NCI-H526 (cell line): Measurements from ENCODE around the gene ADIPOR2.

ENCODE experiments used
- DNase-seq, 2 experiments: peaks; one replicate each; lab custom pipeline; 2025; lab: John Stamatoyannopoulos, UW

The ADIPOR2 gene, protein sequence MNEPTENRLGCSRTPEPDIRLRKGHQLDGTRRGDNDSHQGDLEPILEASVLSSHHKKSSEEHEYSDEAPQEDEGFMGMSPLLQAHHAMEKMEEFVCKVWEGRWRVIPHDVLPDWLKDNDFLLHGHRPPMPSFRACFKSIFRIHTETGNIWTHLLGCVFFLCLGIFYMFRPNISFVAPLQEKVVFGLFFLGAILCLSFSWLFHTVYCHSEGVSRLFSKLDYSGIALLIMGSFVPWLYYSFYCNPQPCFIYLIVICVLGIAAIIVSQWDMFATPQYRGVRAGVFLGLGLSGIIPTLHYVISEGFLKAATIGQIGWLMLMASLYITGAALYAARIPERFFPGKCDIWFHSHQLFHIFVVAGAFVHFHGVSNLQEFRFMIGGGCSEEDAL

DNA sequence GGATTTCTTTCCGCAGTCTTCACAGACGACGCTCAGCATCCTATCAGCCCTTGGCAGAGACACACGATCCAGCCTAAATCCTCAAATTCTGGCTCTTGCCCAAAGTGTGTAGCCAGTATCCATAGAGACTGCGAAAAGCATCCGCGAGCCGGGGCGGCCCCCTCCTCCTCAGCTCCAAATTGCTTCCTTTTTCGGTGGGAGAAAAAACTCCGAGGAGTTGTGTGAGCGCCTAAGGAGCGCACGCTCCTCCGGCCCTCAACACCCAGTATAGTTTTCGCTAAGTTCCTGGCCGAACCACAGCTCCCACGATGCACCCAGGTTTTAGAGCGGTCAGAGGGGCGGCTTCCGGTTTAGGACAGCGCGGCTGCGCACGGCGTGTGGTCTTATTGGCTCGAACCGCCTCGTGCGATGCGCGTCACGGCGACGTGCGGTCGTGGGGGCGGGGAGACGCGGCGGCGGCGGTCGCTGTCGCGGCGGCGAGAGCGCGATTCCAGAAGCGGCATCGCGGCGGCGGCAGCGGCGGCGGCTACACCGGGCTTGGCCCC is at the start of gene ADIPOR2:
TSS of gene ADIPOR2 (plus strand) at position 493 of the 545 bp plus-strand sequence. CDS start 63,274 bp downstream, outside the sequence.
- peak; percentile 94 to 99 for DNase-seq

DNA sequence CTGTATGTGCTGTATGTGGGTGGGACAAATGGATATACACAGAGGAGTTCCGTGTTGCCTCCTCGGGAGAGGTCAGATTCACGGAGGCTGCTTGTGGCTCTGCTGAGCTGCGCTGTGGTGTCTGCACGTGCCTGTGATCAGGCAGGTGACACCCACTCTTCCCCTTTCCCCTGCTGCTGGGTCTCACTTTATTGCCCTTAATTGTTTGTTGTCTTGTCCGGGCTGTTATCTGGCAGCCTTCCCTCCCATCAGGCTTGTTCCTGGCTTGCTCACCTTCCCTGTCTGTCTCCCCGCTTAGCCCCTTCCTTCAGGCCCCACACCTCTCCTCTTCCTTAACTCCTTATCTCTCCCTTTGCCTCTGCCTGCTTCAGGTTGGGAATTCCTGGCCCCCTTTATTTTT is 48.4 kb upstream of the ADIPOR2 start:
- DNase-seq, result no peak

GRCh38 chr12:1643043-1643442 is 47.8 kb upstream of the ADIPOR2 start:
- no peak for DNase-seq

DNA sequence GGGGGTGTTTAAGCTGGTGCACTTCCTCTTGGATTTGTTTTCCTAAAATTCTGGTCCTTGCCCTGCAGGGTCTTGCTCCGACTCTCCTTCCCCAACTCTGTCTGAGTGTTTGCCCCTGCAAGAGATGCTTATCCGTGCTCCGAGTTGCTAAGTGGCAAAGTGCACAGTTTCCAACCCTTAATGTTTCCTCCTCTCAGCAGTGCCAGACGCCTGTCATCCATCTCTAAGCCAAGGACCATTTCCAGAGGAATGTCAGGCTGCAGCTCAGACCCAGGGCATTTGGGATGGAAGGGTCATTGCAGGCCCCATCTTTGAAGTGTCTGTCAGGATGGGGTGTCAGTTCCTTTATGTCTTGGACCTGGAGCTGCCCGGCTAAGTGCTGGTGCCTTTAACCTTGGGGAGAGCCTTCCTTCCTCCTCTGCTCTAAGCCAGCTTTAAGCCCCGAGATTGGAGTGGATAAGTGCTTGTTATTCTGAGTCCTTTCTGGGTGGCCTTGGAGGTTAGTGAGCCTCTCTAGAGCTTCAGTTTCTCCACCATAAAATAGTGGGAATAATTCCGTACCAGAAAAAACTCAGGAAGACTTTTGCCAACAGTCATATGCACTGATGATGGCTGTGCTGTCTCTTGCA is 46.9 kb upstream of the ADIPOR2 start:
- DNase-seq, result no peak

DNA sequence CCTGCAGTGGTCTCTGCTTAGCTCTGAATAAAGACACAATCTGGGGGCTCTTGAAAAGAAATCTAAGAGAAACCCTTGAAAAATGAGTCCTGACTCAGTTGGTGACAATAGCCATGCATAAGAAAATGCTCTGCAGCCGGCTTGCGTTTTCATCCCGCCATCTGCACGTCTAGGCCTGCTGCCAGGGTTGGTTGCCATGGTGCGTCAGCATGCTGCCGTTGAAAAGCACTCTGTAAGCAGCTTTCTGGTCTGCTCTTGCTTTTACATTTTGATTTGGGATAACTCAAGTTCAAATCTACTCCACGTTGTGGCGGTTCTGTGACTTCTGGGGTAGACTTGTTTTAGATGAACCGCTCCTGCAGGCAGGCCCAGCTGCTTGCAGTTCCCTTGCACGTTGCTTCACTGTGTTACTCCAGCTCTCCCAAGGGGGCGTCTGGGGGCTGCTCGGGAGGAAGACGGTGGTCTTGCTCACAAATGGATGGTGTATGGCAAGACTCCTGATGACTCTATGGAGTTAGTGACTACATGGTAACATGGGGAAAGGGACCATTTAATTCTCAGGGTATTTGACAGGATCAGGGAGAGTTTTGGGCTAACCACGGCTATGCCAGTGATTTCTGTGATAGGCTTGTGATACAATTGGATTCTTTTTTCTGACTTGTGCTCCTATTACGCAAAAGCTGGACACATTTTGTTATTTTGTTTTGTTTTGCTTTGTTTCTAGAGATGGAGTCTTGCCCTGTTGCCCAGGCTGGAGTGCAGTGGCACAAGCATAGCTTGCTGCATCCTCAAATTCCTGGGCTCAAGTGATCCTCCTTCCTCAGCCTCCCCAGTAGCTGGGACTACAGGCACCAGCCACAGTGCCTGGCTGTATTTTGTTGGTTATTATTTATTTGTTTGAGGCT is 46.1 kb upstream of the ADIPOR2 start:
- peak in 1 of 2 experiments; percentile 69 for DNase-seq

GRCh38 chr12:1645819-1646218 is 45.1 kb upstream of the ADIPOR2 start:
- DNase-seq, result no peak

- DNase-seq, result no peak
Measured at GRCh38 chr12:1646569-1647284, 44.1 kb upstream of the ADIPOR2 start.

DNA sequence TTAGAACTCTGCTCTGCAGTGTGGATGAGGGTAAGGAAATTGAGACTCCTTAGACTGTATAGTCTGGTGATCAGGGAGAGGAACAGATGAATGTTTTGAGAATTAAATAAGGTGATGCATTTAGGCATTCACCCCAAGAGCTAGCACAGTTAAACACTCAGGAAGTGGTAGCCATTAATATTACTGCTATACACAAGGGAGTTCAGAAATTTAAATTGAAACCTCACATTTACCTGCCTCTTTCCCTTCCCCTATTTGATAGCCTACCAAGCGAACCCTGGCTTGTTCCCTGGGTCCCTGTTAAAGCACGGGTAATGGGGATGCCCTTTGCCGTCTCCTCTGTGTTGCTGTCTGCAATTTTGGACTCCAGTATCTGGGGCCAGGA is 43.6 kb upstream of the ADIPOR2 start:
- no peak for DNase-seq

DNA sequence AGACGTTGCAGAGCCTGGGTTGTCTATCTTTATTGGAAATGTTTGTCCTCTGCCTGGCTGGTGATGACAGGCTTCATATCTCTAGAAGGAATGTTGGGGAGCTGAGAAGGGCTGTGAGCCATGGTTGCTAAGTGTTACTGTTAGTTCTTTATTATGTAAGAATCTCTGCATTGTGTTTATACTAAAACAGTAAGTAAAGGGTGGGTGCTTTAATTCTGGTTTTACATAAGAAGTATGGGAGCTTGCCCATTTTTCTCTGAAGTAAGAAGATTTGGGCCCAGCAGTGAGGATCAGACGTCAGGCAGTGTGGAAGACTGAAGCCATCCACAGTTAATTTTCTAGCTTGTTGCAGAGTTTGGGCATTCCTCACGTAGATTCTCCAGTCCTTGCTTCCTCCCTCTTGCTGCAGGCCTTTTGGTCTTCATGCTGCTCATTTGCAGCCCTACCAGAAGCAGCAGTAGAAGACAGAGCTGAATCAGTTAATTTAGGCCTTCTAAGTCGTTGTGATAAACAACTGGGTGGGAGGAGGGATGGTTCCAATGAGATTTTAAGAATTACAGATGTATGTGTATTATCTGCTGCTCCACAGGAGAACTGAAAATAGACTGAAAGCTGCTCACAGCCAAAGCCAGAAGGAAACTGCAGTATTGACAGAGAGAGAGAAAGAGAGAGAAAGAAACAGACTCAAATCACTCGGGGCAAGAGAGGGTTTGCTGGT is 40.5 kb upstream of the ADIPOR2 start:
- no peak for DNase-seq

GRCh38 chr12:1650978-1651361 is 39.9 kb upstream of the ADIPOR2 start:
- DNase-seq, result no peak

DNA sequence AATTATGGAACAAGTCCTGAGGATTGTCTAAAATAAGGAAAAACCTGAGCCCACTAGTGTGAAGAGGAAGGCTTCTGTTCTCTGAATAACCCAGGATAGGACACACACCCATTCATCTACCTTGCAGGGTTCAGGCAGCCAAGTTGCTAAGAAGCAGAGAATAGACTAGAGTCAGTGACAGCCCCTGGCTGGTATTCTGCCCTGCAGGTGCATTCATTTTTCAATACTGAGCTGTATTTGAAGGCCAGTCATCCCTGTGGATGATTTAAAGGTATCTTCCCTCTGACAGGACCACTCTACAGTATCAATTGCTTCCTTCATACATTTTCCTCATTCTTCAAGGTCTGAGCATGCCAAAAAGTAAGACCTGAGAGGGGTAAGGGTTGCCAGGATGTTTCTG is 38.9 kb upstream of the ADIPOR2 start:
- DNase-seq, result no peak

- no peak for DNase-seq
Measured at GRCh38 chr12:1655225-1655788, 35.6 kb upstream of the ADIPOR2 start.

DNA sequence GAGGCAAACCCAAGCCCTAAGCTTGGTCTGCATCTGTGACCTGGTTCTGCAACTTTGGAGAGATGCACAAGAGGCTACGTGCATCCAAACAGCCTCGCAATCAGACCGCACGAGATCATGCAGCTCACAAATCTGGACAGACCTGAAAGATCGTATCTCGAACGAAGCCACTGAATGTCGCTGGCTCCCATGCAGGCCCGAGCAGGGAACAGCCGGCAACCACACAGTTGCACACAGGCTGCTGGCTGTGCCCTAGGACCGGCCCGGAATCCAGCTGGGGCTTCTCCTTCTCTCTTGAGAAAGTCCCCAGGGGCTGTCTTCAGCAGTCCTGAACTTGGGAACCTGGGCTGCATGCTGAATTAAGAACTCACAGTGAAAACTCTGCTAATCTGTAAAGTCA is 34.0 kb upstream of the ADIPOR2 start:
- DNase-seq, result no peak

- DNase-seq, result no peak
Measured at GRCh38 chr12:1657688-1658087, 33.2 kb upstream of the ADIPOR2 start.

DNA sequence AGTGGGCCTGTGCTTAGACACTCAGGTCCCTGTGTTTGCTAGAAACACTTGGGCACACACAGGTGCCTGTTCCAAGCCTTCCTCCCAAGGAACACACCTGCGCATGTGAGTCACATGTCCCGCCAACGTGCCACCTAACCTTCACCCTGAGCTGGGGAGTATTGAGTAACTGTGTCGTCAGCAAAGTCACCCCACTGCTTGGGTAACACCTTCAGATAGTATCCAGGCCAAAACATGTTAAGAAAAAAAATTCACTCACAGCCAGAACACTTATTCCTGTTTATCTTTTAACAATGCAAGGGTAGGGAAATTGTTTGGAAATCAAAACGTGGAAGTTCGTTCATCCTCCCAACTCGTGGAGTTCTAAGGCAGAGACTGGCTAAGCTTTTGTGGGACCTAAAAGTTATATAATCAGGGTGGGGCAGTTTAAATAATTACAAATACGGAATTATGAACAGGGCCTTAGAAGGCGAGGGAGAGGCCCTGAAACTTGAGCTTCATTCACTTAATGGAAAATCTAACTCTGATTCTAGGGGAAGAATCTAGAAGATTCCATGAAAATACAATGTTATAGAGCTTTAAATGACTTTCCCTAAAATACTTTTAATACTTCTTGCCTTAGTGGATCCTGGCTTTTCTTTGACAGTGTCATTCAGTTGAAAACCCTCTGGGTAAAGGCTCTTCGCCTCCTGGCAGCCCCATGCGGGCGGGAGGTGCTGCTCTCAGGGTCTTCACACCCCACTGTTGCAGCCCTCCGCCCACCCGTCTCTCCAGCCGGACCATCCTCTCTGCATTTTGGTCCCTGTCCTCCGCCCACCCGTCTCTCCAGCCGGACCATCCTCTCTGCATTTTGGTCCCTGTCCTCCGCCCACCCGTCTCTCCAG is 30.3 kb upstream of the ADIPOR2 start:
- DNase-seq, result peak in 1 of 2 experiments; percentile 23

- DNase-seq, result peak; percentile 57 to 85
Measured at GRCh38 chr12:1661553-1662335, 29.1 kb upstream of the ADIPOR2 start.

- peak; percentile 77 to 93 for DNase-seq
Measured at GRCh38 chr12:1662761-1663439, 28.0 kb upstream of the ADIPOR2 start.
